22Rv1 (cell line): ENCODE results near the gene PNPLA7.

Source experiments
- CTCF ChIP-seq: fragments of 450-650 bp; IDR thresholded peaks from 2 replicates; pipeline ENCODE4 v1.5.1; 2017; ENCODE audit warnings: mild to moderate bottlenecking
- ZFX ChIP-seq: fragments of 450-650 bp; IDR thresholded peaks from 2 replicates; pipeline ENCODE4 v1.6.1; 2017; ENCODE audit warnings: antibody characterized with exemption, borderline replicate concordance

GRCh38 chr9:137492464-137493363 lies 57.5 kb downstream of the PNPLA7 start:
- TF ChIP-seq CTCF: no peak
- no peak for TF ChIP-seq ZFX
